GM21447 (cell line): ENCODE data around the gene MTX1.
"Not testable (repeated sequence)": the region's sequence is repeated elsewhere in the genome, so short reads cannot be mapped to it uniquely, and the experiment has no call there.

Experiments used
- ATAC-seq: cut with Tn5 transposase; IDR thresholded peaks from one replicate; pipeline ENCODE4 v1.9.1; 2021; ENCODE audit not compliant: unreplicated experiment

The MTX1 gene

DNA sequence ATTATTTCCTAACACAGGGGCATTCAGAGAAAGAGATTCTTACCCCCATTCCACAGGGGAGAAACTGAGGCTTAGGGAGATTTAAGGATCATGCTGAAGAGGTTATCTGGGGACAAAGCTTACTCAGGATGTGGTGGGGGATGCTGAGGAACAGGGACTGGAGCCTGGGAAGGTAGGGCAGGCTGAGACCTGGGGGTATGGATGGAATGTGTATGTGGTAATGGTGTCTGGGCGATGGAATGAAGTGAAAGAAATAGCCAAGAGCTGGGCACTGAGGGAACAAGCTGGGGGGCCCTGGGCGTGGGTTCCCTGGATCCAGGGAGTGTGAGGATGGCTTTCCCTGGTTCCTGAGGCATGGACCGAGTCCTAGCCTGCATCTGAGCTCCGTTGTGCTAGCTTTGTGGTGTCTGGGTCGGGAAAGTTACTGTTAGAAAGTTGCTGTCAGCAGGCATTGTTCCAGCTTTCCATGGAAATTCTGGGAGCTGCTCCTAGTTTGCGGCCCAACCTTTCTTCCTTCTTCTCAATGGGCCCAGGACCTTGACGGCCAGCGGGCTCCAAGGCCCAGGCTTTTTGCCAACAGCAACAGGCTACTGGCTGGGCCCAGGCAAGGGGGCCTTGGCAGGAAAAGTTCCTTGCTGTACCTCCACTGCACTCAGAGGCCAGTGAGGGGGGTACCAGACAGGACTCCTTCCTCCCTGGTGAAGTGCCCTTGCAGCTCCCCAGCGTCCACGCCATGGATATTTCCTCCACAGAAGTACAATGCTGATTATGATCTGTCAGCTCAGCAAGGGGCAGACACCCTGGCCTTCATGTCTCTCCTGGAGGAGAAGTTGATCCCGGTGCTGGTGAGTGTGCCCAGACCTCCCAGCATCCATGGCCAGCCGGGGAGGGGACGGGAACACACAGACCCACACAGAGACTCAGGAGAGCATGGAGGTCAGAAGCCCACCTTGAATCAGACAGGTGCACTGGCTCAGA lies 23.8 kb downstream of the MTX1 start:
- not testable (repeated sequence) for ATAC-seq

DNA sequence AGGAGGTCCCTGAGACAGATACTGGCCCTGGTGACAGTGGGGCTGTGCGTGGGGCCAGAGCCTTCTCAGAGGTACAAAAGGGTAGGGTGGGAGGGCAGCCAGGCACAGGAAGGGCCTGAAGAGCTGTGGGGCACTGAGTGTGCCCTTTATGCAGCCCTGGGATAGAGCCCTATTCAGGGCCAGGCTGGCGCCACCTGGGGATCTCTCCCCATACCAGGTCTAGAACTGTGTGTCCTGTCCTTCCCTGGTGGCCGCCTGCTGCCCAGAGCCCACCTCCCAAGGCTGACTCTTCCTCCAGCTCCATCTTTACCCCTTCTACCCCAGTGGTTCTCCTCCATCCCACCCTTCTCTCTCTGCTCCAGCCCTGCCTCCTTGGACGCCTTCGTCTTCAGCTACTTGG lies 25.0 kb downstream of the MTX1 start:
- ATAC-seq, result not testable (repeated sequence)

DNA sequence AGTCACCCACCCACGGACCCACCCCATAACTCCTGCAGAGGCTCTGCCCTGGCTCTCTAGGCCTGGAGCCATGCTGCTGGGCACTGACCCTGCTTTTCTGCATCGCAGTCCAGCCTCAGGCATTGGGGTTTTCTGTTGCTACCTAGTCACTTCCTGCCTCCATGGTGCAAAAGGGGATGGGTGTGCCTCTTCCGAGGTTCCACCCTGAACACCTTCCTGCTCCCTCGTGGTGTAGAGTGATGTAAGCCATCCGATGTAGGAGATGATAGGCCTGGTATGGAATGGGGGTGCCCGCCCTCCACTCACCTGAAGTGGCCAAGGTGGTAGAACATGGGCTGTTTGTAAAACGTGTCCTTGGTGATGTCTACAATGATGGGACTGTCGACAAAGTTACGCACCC lies 26.9 kb downstream of the MTX1 start:
- ATAC-seq, result not testable (repeated sequence)

DNA sequence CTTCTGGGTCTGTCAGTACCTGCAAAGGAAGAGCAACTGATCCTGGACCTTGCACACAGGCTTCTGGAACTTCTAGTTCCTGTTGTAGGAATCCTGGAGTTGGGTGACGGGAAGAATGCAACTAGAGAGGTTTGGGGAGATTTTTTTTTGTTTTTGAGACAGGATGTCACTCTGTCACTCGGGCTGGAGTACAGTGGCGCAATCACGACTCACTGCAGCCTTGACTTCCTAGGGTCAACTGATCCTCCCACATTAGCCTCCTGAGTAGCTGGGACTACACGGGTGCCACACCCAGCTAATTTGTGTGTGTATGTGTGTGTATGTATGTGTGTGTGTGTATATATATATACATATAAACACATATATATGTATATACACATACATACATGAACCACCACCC lies 28.0 kb downstream of the MTX1 start:
- ATAC-seq, result no peak

DNA sequence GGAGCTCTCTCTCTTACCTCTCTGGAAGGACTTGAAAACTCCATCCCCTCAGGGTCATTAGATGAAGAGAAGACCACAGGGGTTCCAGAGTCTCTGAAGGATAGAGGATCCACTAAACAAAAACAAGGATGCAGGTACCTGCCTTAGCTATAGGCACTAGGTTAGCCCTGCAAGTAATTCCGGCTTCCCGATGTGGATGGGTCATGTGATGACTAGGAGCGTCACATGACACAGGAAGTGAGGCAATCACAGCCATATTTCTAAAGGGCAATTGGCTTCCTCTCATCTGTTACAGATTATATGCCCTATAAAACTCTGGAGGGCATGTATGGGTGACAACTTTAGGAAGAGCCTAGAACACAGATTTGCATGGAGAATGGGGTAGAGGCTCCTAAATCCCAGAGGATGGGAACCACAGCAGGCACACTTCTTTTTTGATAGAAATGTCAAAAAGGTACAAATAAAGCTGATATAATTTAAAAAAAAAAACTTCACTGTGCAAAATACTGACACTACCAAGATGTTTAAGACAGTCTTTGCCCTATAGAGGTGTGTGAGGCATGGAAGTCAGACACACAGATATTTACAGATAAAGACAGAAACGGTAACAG lies 32.7 kb downstream of the MTX1 start:
- ATAC-seq, result no peak

DNA sequence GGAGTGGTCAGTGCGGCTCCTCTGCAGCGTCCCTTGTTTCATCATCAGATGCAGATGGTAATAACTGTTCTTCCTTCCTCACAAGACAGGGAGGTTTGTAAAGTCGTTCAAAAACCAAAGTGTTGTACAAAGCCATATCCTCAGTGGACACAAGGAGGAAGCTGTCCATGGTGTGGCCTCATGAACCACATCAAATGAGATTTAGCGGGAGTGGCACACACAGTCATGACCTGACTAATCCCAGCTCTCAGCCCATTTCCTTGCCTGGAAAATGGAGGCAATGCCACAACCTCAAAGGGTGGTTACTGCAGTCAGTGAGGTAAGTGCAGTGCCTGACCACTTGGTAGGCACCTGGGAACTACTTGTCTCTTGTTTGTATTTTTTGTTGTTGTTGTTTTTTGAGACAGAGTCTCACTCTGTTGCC lies 33.4 kb downstream of the MTX1 start:
- no peak for ATAC-seq

DNA sequence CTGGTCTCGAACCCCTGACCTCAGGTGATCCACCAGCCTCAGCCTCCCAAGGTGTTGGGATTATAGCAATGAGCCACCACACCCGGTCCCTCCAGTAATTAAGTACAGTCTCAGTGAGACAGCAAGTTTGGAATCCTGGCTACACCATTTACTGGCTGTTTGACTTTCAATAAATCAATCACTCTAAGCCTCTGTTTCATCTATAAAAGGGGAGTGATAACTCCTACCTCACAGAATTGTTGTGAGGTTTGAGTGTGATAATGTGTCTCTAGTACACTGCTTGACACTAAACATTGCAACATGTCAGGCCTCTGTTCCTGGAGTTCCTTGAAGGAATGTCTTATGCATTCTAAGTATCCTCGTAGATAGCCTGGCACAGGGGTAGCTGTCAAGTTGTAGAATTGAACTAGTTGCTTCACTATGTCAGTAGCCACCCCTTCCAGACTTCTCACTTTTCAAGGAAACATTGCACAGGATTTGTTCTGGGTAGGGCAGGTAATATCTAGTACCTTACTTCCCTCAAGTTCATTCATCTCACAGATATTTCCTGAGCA lies 34.4 kb downstream of the MTX1 start:
- ATAC-seq, result no peak

DNA sequence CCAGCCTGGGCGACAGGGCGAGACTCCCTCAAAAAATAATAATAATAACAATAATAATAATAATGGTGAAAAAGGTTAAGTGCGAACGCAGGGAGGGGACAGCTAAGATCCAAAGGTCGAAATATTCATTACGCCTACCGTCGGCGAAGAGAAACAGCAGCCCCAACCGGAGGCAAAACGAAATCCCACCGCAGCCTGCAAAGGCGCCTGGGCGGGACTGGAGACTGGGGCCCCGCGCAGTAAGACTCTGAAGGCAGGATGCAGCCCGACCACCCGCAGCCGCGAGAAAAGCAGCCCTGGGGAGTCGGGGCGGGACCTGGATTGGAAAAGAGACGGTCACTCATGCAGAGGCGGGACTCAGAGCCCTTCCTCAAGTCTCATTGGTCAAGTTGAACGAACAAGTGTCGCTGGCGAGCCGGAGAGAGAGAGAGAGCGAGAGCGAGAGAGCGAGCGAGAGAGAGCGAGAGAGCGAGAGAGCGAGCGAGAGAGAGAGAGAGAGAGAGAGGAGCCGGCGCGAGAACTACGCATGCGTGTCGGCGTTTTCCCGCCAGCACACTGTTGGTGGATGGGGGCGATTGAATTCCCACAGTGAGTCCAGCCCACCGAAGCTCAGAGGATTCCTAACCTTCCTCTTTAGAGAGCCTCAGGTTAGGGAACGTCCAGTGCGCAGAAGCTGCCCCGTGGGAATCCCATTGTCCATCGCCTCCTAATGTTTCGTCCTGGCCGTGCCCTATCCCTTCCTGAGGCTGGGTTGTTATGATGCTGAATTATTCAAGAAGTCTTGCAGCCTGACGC lies 36.1 kb downstream of the MTX1 start:
- ATAC-seq, result peak; percentile 81

DNA sequence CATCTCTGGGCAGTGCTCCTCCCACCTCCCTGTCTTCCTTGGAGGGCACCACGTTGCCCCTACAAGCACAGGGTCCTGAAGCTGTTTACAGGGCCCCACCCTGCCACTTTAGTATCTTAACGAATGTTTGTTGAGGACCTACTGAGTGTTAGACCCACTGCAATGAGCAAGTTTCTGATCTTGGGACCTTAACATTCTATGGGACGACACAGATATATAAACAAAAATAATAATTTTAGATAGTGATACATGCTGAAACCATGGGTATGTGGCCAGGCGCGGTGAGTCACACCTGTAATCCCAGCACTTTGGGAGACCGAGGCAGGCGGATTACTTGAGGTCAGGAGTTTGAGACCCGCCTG lies 36.6 kb downstream of the MTX1 start:
- no peak for ATAC-seq

DNA sequence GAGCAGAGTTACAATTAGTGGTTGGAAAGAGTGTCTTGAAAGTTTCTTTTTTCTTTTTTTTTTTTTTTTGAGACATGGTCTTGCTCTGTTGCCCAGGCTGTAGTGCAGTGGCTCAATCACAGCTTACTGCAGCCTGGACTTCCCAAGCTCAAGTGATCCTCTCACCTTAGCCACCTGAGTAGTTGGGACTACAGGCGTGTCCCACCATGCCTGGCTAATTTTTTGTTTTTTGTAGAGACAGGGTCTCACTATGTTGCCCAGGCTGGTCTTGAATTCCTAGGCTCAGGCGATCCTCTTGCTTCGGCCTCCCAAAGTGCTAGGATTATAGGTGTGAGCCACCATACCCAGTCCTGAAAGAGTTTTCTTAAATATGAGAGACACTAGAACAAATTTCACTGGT lies 38.3 kb downstream of the MTX1 start:
- not testable (repeated sequence) for ATAC-seq

DNA sequence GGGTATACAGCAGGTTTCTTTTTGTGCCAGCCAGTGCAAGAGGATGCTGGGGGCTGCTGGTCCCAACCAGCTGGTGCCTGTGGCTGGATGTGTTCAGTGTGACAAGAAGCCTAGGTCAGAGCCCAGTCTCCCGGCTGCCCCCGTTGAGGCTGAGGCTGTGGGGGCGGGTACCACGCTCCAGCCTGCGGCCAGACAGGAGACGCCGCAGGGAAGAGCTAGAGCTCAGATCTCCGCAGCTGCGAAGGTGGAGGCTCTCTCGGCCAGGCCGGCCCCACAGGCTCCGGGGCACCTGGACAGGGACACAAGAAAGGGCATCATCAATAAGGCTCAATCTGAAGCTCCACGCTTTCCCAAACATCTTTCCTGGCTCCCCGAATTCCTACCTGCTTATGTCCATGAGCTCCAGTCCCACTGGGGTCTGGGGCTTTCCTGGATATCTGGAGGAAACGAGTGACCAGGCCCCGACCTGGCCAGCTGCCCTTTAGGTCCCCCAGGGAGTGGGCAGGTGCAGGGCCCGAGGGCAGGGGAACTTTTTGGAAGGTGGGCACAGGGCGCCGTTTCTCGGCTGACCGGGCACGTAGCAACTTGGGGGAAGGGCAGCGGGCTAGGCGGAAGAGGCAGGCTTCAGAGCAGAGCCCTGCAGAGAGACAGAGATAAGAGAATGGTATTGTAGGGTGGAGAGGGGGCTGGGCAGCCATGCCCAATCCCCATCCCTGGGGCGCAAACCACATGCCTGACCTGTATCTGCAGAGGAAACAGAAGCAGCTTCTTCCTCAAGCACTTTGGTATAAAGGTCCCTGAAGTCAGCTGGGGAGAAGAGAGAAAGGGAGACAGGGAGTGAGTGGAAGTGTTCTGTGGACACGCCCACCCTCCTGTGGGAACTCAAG lies 39.4 kb downstream of the MTX1 start:
- no peak for ATAC-seq

DNA sequence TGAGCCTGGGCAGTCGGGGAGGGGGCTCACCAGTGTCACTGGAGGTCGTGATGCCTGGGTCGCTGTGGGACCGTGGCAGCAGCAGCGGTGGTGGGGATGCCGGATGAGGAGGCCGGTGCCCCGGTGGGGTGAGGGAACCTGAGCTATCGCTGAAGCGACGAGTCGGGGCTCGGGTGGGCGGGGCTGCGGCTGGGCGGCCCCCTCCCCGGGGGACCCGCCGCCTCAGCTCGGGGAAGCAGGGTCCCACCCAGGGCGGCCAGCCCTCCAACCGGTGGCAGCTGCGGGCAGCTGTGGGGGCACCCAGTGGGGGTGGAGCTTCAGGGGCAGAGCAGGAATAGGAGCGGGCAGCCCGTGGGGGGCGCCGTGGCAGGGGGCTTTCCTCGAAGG lies 41.7 kb downstream of the MTX1 start:
- peak; percentile 2 for ATAC-seq

DNA sequence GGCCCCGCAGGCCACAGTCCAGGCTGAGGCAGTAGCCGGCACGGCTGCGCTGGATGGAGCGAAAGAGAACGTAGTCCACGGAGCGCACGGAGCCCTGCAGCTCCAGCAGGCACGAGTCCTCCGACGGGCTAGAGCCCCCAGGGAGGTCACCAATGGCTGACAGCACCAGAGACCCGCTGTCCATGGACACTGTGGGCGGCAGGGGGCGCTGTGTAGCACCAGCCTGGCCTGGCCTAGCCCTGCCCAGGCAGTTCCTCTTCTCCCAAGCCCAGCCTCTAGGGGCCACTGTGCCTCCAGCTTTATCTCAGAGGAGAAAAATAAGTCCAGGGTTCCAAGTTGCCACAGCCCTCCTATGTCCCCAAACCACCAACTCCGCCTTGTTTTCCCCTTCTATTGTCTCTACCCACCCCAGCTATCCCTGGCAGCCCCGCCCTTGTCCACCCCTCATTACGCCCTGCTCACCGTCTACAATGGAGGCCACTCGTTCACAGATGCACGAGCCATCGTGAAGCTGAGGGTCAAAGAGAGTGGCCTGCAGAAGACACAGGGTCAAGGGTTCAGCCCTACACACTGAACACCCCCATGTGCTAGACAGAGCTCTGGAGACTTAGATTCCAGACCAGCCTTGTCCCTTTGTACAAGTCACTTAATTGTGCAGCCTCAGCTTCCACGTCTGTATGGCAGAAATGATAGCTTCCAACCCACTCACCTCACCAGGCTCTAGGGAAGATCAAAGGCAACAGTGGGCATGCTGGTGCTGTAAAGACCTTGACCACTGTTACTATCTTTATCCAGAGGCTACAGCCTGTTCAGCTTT lies 42.3 kb downstream of the MTX1 start:
- ATAC-seq, result peak; percentile 79

DNA sequence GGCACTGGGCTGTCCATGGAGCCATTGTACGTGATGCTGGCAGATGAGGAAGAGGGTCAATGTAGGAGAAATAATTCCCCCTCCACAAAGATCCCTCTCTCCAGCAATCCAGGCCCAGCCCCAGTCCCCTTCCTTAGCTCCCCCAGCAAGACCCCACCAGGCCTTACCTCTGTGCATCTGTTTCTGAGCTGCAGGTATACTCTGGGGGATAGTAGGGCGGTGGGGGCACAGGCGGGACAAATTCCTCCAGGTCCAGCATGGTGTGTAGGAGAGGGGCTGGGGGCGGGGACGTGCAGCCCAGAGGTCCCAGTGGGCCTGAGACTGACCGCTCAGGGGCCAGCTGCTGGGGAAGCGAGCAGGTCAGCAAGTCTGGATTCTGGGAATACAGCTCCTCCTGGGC lies 43.1 kb downstream of the MTX1 start:
- ATAC-seq, result no peak

DNA sequence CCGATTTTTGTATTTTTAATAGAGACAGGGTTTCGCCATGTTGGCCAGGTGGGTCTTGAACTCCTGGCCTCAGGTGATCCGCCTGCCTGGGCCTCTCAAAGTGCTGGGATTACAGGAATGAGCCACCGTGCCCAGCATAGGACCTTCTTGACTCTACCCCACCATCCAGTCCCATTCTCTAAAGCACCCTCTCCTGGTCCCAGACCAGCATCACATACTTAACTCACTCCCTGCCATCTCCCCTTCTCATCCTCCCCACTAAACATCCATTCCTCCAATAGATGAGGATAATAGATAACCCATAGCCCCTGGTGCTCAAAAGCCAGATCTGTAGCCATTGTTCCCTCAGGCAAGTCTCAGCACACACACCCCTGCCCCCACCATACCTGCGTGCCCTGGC lies 44.7 kb downstream of the MTX1 start:
- no peak for ATAC-seq

DNA sequence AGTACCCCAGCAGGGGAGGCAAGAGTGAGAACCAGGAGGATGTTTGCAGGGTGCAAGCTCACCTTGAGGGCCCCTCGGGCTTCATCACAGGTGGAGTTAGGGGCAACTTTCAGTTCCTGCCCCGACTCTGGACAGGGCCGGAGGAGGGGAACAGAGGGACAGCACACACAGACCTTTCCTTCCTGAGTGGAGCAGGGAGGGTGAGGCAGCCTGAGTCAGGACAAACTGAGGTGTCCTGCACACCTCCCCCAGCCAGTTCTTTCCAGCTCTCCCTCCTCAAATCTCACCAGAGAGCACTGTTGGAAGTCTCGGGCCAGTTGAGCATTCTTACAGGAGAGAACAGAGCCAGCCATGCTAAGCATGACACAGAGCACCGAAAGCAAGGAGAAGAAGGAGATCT lies 45.3 kb downstream of the MTX1 start:
- ATAC-seq, result no peak

DNA sequence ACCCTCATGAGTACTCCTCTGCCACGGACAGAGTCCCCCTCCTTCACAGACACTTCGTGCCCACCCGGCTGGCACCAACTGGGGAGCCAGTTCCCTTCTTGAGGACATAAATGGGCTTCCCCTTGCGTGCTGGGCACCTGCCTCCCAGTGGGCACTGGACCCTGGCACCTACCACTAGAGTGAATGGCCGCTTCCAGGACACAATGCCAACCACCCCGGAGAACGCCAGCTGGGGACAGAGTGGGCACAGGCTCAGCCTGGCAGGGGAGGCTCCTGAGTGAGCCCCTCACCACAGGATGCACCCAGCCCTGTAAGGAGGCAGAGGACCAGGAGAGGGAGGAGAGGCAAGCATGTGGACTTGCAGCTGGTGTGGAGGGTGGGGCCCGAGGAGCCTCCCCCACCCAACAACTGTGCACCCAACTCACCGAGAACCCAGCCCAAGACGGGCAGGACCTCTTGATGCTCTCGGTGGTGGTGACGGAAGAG lies 45.8 kb downstream of the MTX1 start:
- ATAC-seq, result no peak

DNA sequence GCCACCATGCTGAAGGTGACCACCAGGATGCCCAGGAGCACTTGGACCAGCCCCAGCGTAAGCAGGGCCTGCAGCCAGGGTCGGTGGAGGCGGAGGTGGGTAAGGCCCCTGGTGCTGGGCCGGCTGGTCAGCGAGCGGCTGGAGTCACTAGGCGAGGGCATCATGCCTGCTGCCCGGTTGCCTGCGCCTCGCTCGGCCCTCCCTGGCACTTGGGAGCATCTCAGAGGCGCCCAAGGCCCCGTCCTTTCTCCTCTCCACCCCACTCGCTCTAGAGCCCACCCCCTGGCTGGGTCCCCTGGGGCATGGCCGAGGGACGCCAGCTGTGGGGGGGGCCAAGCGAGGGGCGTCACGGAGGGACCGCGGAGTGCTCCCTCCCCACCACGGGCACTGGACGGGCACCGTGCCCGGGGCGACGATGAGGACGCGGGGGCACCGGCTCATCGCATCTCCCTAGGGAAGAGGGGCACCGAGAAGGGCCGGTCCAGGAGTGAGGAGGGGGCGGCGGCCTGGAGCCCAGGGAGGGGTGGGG lies 46.3 kb downstream of the MTX1 start:
- no peak for ATAC-seq
